ENCODE data around the gene VEZT. TPM values are rescaled to one million over a fixed set of nuclear protein-coding genes. Genes with fewer than 3 reads are reported as not detected.

VEZT gene
- total RNA-seq, 4 donors from 2014 or later, result 101 to 186 (median 160) TPM

- Histone ChIP-seq H3K4me1 (peaks cover 58 to 59% of the 10 kb centered on the region in 2 donors), H3K27me3 (no peaks in the 10 kb centered on the region), H3K9me3 (no peaks in the 10 kb centered on the region), H3K4me3 (replicated peaks in 1 of 3) (no peak overlapping the region), H3K36me3 (no peaks in the 10 kb centered on the region), H3K27ac (peak overlapping the region; percentile 99 to 100 (median 99))
- no peak for TF ChIP-seq CTCF (IDR thresholded peaks at IDR 0.05)
- no peak for TF ChIP-seq POLR2A (IDR thresholded peaks at IDR 0.05)
- intact Hi-C loops (cut with DNase I), result no loop called here
- no peak for DNase-seq
- 88 to 92% methylated on average over 4 of the region's 4 CpGs for WGBS, 2 donors
Observed at GRCh38 chr12:95220190-95220589, 2.6 kb downstream of the VEZT start.

GRCh38 chr12:95220726-95221125 is 3.1 kb downstream of the VEZT start:
- TF ChIP-seq CTCF (IDR thresholded peaks at IDR 0.05) (no peak), POLR2A (IDR thresholded peaks at IDR 0.05) (no peak)
- DNase-seq, result no peak
- Histone ChIP-seq H3K4me1 (peaks cover 55 to 59% of the 10 kb centered on the region in 2 donors), H3K27me3 (no peaks in the 10 kb centered on the region), H3K27ac (peak overlapping the region; percentile 73 to 100 (median 99)), H3K9me3 (no peaks in the 10 kb centered on the region), H3K4me3 (replicated peaks in 1 of 3) (no peak overlapping the region), H3K36me3 (no peaks in the 10 kb centered on the region)
- intact Hi-C loops (cut with DNase I), result no loop called here

- H3K9me3 ChIP-seq, result no peaks in the 10 kb centered on the region
- TF ChIP-seq CTCF (IDR thresholded peaks at IDR 0.05), result no peak
- no peak overlapping the region for H3K4me3 ChIP-seq (replicated peaks in 1 of 3)
- 60 to 62% methylated on average over 7 to 8 of the region's 8 CpGs for WGBS, 2 donors
- H3K27ac ChIP-seq, result peak overlapping the region; percentile 85 to 100 (median 86)
- peaks cover 68 to 88% of the 10 kb centered on the region in 2 donors for H3K4me1 ChIP-seq
- H3K36me3 ChIP-seq, result no peaks in the 10 kb centered on the region
- no peaks in the 10 kb centered on the region for H3K27me3 ChIP-seq
- DNase-seq, result peak; percentile 54 to 55
- intact Hi-C loops (cut with DNase I), result no loop called here
Observed at GRCh38 chr12:95224202-95225170, 6.9 kb downstream of the VEZT start.

GRCh38 chr12:95225645-95226212 is 8.1 kb downstream of the VEZT start:
- intact Hi-C loops (cut with DNase I), result no loop called here
- 96 to 100% methylated on average over 1 of the region's 1 CpG for WGBS, 2 donors
- TF ChIP-seq CTCF (IDR thresholded peaks at IDR 0.05) (no peak), POLR2A (IDR thresholded peaks at IDR 0.05) (no peak)
- H3K36me3 ChIP-seq, result no peaks in the 10 kb centered on the region
- peak overlapping the region; percentile 85 to 100 (median 86) for H3K27ac ChIP-seq
- no peak overlapping the region for H3K4me3 ChIP-seq (replicated peaks in 1 of 3)
- H3K4me1 ChIP-seq, result peaks cover 68 to 86% of the 10 kb centered on the region in 2 donors
- H3K27me3 ChIP-seq, result no peaks in the 10 kb centered on the region
- H3K9me3 ChIP-seq, result no peaks in the 10 kb centered on the region
- DNase-seq, result no peak

Measured in thyroid gland (tissue), 4 donors.